HEK293 (cell line): ENCODE measurements around the gene ELOVL7.

Experiments used
- CTCF ChIA-PET: fragments of 350-600 bp; formaldehyde crosslinking; extraction: SDS; loops from one replicate; lab custom pipeline; 2021; ENCODE audit warnings: antibody characterized with exemption; lab: Yijun Ruan, JAX
- POLR2A ChIA-PET: fragments of 300-600 bp; formaldehyde crosslinking; extraction: SDS; loops from one replicate; lab custom pipeline; 2020; ENCODE audit warnings: antibody characterized with exemption, inconsistent platforms; lab: Yijun Ruan, JAX
- H3K27ac ChIP-seq: fragments of 200-500 bp; sonication (Bioruptor generic); 2 replicates; pipeline ENCODE4 v1.5.1; 2014; ENCODE audit warnings: low read depth, low read length, control low read depth, inconsistent platforms; ENCODE audit errors: extremely low read depth
- H3K36me3 ChIP-seq, 2 experiments: fragments of 200-500 bp in 1 of 2; sonication (Bioruptor generic) in 1 of 2; 1 replicate in 1 of 2; 2 replicates in 1 of 2; pipeline ENCODE4 v1.5.1; 2014 to 2017; ENCODE audit warnings: inconsistent platforms in 2 of 2, low read length in 2 of 2; ENCODE audit not compliant: control insufficient read depth in 2 of 2, insufficient read depth in 1 of 2
- H3K4me1 ChIP-seq: fragments of 200-500 bp; sonication (Bioruptor generic); 2 replicates; pipeline ENCODE4 v1.5.1; 2014; ENCODE audit warnings: mild to moderate bottlenecking, low read length, inconsistent platforms; ENCODE audit not compliant: control insufficient read depth, insufficient read depth
- H3K4me3 ChIP-seq: 2 replicates; pipeline ENCODE4 v1.5.1; 2011; ENCODE audit warnings: low read depth, mild to moderate bottlenecking, control low read depth, low read length, moderate library complexity
- H3K9me3 ChIP-seq: fragments of 200-500 bp; sonication (Bioruptor generic); 2 replicates; pipeline ENCODE4 v1.5.1; 2014; ENCODE audit warnings: low read depth, low read length, inconsistent platforms; ENCODE audit not compliant: control insufficient read depth, insufficient read depth
- KLF10 ChIP-seq: fragments of 450-650 bp; IDR thresholded peaks from 2 replicates; pipeline ENCODE4 v1.5.1; 2018; ENCODE audit warnings: missing biosample characterization, mild to moderate bottlenecking, missing genetic modification characterization
- ZNF132 ChIP-seq: fragments of 450-650 bp; formaldehyde crosslinking; IDR thresholded peaks from 2 replicates; pipeline ENCODE4 v1.5.1; 2017; ENCODE audit warnings: missing biosample characterization, missing genetic modification characterization, borderline replicate concordance
- ZNF133 ChIP-seq: fragments of 450-650 bp; formaldehyde crosslinking; IDR thresholded peaks from 2 replicates; pipeline ENCODE4 v1.5.1; 2016; ENCODE audit warnings: missing biosample characterization, missing genetic modification characterization
- ZNF138 ChIP-seq: fragments of 450-650 bp; formaldehyde crosslinking; IDR thresholded peaks from 2 replicates; pipeline ENCODE4 v1.5.1; 2016; ENCODE audit warnings: missing biosample characterization, missing genetic modification characterization, borderline replicate concordance
- ZNF175 ChIP-seq: fragments of 450-650 bp; formaldehyde crosslinking; IDR thresholded peaks from 2 replicates; pipeline ENCODE4 v1.5.1; 2016; ENCODE audit warnings: missing biosample characterization, missing genetic modification characterization
- ZNF266 ChIP-seq: fragments of 450-650 bp; formaldehyde crosslinking; IDR thresholded peaks from 2 replicates; pipeline ENCODE4 v1.5.1; 2016; ENCODE audit warnings: missing biosample characterization, missing genetic modification characterization, low read depth
- ZNF341 ChIP-seq: fragments of 450-650 bp; formaldehyde crosslinking; IDR thresholded peaks from 2 replicates; pipeline ENCODE4; 2016; ENCODE audit warnings: low read depth, missing biosample characterization, missing genetic modification characterization
- ZNF350 ChIP-seq: fragments of 450-650 bp; formaldehyde crosslinking; IDR thresholded peaks from 2 replicates; pipeline ENCODE4 v1.5.0; 2017; ENCODE audit warnings: missing biosample characterization, mild to moderate bottlenecking, missing genetic modification characterization
- ZNF366 ChIP-seq: fragments of 450-650 bp; formaldehyde crosslinking; conservative IDR thresholded peaks from 2 replicates; pipeline ENCODE4 v1.5.1; 2016; ENCODE audit warnings: missing biosample characterization, missing genetic modification characterization
- ZNF426 ChIP-seq: fragments of 450-650 bp; formaldehyde crosslinking; IDR thresholded peaks from 2 replicates; pipeline ENCODE4 v1.5.1; 2017; ENCODE audit warnings: missing biosample characterization, missing genetic modification characterization, mild to moderate bottlenecking, inconsistent platforms, moderate library complexity
- ZNF529 ChIP-seq: fragments of 450-650 bp; formaldehyde crosslinking; IDR thresholded peaks from 2 replicates; pipeline ENCODE4 v1.5.1; 2017; ENCODE audit warnings: missing genetic modification characterization, missing biosample characterization; ENCODE audit not compliant: insufficient replicate concordance
- ZNF600 ChIP-seq: fragments of 450-650 bp; formaldehyde crosslinking; IDR thresholded peaks from 2 replicates; pipeline ENCODE4 v1.5.1; 2016; ENCODE audit warnings: missing biosample characterization, missing genetic modification characterization
- ZNF626 ChIP-seq: fragments of 450-650 bp; sonication (Bioruptor Pico); formaldehyde crosslinking; IDR thresholded peaks from 2 replicates; pipeline ENCODE4 v1.5.1; 2018; ENCODE audit warnings: missing biosample characterization, missing genetic modification characterization, inconsistent platforms
- ZNF747 ChIP-seq: fragments of 450-650 bp; formaldehyde crosslinking; IDR thresholded peaks from 2 replicates; pipeline ENCODE4 v1.5.1; 2016; ENCODE audit warnings: missing biosample characterization, missing genetic modification characterization
- TF ChIP-seq, protein P1 (sequence below): fragments of 450-650 bp; formaldehyde crosslinking; IDR thresholded peaks from 2 replicates; pipeline ENCODE4 v1.5.1; 2016; ENCODE audit warnings: missing biosample characterization, missing genetic modification characterization
- TF ChIP-seq, protein P2 (sequence below): fragments of 450-650 bp; formaldehyde crosslinking; IDR thresholded peaks from 2 replicates; pipeline ENCODE4 v1.5.1; 2016; ENCODE audit warnings: missing biosample characterization, missing genetic modification characterization
- TF ChIP-seq, protein P3 (sequence below): fragments of 450-650 bp; IDR thresholded peaks from 2 replicates; pipeline ENCODE4 v1.5.1; 2018; ENCODE audit warnings: missing biosample characterization, missing genetic modification characterization
- TF ChIP-seq, protein P4 (sequence below): fragments of 450-650 bp; formaldehyde crosslinking; IDR thresholded peaks from 2 replicates; pipeline ENCODE4 v1.5.1; 2016; ENCODE audit warnings: missing biosample characterization, missing genetic modification characterization
- TF ChIP-seq, protein P5 (sequence below): fragments of 450-650 bp; formaldehyde crosslinking; IDR thresholded peaks from 2 replicates; pipeline ENCODE4 v1.5.1; 2016; ENCODE audit warnings: missing biosample characterization, missing genetic modification characterization
- TF ChIP-seq, protein P6 (sequence below): fragments of 450-650 bp; formaldehyde crosslinking; IDR thresholded peaks from 2 replicates; pipeline ENCODE4 v1.5.1; 2016; ENCODE audit warnings: missing biosample characterization, missing genetic modification characterization

The ELOVL7 gene

DNA sequence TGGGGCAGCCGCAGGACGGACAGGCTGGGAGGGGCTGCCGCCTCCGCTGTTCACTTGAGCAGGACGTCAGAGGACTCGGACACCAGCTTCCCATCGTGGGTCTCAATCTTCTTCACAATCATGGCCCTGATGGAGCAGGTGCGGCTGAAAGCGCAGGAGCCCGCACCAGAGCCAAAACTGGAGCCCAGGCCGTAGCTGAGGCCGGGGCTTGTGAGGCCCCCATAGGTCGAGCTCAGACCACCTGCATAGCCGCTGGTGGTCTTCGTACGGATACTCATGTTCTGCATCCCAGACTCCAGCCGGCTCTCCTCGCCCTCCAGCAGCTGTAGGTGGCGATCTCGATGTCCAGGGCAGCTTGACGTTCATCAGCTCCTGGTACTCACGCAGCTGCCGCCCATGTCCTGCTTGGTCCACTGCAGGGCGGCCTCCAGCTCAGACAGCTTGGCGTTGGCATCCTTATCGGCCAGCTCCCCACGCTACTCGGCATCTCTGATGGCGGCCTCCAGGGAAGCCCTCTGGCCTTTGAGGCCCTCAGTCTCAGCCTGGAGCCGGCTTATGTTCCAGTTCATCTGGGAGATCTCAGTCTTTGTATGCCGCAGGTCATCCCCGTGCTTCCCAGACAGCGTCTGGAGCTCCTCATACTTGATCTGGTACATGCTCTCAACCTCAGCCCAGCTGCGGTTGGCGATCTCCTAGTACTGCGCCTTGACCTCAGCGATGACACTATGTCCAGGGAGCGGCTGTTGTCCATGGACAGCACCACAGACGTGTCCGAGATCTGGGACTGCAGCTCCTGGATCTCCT, 100.4 kb downstream of the ELOVL7 start:
- CTCF ChIA-PET: interaction anchor here (0.6 to 1.1 kb wide), 2 partner anchors 15 to 335 kb away, joined by 3 to 6 read pairs; no protein-coding TSS in a partner anchor
- no peak overlapping the region for H3K4me3 ChIP-seq
- POLR2A ChIA-PET: no interaction called here
- H3K27ac ChIP-seq: no peak overlapping the region
- H3K4me1 ChIP-seq: no peaks in the 10 kb centered on the region
- no peaks in the 10 kb centered on the region for H3K9me3 ChIP-seq
- H3K36me3 ChIP-seq: no peaks in the 10 kb centered on the region
- TF ChIP-seq ZNF366 (tag by site-specific recombination) (no peak), ZNF132 (tag by site-specific recombination) (no peak)
- TF ChIP-seq, protein P1, sequence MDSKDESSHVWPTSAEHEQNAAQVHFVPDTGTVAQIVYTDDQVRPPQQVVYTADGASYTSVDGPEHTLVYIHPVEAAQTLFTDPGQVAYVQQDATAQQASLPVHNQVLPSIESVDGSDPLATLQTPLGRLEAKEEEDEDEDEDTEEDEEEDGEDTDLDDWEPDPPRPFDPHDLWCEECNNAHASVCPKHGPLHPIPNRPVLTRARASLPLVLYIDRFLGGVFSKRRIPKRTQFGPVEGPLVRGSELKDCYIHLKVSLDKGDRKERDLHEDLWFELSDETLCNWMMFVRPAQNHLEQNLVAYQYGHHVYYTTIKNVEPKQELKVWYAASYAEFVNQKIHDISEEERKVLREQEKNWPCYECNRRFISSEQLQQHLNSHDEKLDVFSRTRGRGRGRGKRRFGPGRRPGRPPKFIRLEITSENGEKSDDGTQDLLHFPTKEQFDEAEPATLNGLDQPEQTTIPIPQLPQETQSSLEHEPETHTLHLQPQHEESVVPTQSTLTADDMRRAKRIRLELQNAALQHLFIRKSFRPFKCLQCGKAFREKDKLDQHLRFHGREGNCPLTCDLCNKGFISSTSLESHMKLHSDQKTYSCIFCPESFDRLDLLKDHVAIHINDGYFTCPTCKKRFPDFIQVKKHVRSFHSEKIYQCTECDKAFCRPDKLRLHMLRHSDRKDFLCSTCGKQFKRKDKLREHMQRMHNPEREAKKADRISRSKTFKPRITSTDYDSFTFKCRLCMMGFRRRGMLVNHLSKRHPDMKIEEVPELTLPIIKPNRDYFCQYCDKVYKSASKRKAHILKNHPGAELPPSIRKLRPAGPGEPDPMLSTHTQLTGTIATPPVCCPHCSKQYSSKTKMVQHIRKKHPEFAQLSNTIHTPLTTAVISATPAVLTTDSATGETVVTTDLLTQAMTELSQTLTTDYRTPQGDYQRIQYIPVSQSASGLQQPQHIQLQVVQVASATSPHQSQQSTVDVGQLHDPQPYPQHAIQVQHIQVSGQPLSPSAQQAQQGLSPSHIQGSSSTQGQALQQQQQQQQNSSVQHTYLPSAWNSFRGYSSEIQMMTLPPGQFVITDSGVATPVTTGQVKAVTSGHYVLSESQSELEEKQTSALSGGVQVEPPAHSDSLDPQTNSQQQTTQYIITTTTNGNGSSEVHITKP: no peak

DNA sequence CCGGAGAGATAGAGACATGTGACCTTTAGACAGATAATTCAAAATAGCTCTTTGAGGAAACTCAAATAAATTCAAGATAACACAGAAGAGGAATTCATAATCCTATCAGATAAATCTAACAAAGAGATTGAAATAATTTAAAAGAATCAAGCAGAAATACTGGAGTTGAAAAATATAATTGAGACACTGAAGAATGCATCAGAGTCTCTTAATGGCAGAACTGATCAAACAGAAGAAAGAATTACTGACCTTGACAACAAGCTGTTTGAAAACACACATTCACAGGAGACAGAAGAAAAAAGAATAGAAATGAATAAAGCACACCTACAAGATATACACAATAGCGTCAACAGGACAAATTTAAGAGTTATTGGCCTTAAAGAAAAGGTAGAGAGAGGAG, 103.7 kb downstream of the ELOVL7 start:
- ChIA-PET CTCF (no interaction called here), POLR2A (no interaction called here)
- no peaks in the 10 kb centered on the region for H3K36me3 ChIP-seq
- no peak overlapping the region for H3K4me3 ChIP-seq
- no peaks in the 10 kb centered on the region for H3K4me1 ChIP-seq
- no peak overlapping the region for H3K27ac ChIP-seq
- TF ChIP-seq ZNF426 (no peak), ZNF747 (no peak), ZNF626 (tag by site-specific recombination) (no peak), ZNF600 (tag by site-specific recombination) (no peak), ZNF133 (tag by site-specific recombination) (no peak), ZNF138 (tag by site-specific recombination) (no peak), ZNF175 (no peak), KLF10 (tag by site-specific recombination) (no peak), ZNF350 (tag by site-specific recombination) (no peak)
- TF ChIP-seq, protein P2, sequence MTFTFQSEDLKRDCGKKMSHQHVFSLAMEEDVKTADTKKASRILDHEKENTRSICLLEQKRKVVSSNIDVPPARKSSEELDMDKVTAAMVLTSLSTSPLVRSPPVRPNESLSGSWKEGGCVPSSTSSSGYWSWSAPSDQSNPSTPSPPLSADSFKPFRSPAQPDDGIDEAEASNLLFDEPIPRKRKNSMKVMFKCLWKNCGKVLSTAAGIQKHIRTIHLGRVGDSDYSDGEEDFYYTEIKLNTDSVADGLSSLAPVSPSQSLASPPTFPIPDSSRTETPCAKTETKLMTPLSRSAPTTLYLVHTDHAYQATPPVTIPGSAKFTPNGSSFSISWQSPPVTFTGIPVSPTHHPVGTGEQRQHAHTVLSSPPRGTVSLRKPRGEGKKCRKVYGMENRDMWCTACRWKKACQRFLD: no peak
- TF ChIP-seq, protein P3, sequence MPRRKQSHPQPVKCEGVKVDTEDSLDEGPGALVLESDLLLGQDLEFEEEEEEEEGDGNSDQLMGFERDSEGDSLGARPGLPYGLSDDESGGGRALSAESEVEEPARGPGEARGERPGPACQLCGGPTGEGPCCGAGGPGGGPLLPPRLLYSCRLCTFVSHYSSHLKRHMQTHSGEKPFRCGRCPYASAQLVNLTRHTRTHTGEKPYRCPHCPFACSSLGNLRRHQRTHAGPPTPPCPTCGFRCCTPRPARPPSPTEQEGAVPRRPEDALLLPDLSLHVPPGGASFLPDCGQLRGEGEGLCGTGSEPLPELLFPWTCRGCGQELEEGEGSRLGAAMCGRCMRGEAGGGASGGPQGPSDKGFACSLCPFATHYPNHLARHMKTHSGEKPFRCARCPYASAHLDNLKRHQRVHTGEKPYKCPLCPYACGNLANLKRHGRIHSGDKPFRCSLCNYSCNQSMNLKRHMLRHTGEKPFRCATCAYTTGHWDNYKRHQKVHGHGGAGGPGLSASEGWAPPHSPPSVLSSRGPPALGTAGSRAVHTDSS (tag by site-specific recombination): no peak
- H3K9me3 ChIP-seq: no peaks in the 10 kb centered on the region

DNA sequence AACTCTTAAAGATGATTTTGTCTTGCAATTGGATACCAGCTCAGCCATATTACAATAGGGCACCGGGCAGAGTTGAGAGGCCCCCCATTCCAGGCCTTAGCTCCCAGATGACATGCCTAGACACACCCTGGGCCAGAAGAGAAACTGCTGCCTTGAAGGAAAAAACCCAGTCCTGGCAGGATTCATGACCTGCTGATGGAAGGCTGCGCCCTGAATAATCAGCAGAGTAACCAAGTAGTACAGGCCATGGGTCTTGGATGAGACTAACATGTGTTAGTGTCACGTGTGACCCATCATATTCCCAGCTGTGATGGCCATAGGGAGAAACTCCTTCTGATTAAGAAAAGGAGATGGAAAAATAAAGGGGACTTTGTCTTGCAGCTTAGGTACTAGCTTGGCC, 105.1 kb downstream of the ELOVL7 start:
- H3K4me3 ChIP-seq: no peak overlapping the region
- H3K27ac ChIP-seq: no peak overlapping the region
- no peaks in the 10 kb centered on the region for H3K9me3 ChIP-seq
- ChIA-PET POLR2A (no interaction called here), CTCF (interaction anchor here (0.6 kb wide), 1 partner anchor 20 kb away, joined by 4 read pairs; no protein-coding TSS in a partner anchor)
- H3K4me1 ChIP-seq: no peaks in the 10 kb centered on the region
- H3K36me3 ChIP-seq: no peaks in the 10 kb centered on the region
- TF ChIP-seq ZNF529 (tag by site-specific recombination) (no peak), ZNF341 (no peak), ZNF266 (no peak)
- TF ChIP-seq, protein P4, sequence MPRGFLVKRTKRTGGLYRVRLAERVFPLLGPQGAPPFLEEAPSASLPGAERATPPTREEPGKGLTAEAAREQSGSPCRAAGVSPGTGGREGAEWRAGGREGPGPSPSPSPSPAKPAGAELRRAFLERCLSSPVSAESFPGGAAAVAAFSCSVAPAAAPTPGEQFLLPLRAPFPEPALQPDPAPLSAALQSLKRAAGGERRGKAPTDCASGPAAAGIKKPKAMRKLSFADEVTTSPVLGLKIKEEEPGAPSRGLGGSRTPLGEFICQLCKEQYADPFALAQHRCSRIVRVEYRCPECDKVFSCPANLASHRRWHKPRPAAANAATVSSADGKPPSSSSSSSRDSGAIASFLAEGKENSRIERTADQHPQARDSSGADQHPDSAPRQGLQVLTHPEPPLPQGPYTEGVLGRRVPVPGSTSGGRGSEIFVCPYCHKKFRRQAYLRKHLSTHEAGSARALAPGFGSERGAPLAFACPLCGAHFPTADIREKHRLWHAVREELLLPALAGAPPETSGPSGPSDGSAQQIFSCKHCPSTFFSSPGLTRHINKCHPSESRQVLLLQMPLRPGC (tag by site-specific recombination): no peak
- TF ChIP-seq, protein P5, sequence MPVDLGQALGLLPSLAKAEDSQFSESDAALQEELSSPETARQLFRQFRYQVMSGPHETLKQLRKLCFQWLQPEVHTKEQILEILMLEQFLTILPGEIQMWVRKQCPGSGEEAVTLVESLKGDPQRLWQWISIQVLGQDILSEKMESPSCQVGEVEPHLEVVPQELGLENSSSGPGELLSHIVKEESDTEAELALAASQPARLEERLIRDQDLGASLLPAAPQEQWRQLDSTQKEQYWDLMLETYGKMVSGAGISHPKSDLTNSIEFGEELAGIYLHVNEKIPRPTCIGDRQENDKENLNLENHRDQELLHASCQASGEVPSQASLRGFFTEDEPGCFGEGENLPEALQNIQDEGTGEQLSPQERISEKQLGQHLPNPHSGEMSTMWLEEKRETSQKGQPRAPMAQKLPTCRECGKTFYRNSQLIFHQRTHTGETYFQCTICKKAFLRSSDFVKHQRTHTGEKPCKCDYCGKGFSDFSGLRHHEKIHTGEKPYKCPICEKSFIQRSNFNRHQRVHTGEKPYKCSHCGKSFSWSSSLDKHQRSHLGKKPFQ: no peak
- TF ChIP-seq, protein P6, sequence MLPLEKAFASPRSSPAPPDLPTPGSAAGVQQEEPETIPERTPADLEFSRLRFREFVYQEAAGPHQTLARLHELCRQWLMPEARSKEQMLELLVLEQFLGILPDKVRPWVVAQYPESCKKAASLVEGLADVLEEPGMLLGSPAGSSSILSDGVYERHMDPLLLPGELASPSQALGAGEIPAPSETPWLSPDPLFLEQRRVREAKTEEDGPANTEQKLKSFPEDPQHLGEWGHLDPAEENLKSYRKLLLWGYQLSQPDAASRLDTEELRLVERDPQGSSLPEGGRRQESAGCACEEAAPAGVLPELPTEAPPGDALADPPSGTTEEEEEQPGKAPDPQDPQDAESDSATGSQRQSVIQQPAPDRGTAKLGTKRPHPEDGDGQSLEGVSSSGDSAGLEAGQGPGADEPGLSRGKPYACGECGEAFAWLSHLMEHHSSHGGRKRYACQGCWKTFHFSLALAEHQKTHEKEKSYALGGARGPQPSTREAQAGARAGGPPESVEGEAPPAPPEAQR (tag by site-specific recombination): no peak
